Dedifferentiated amniotic fluid mesenchymal stem cell (primary cell): ENCODE data around the gene MEGF11.

Source experiments
- DNase-seq: peaks from one replicate; pipeline ENCODE4 v3.0.0-alpha.2; 2016; ENCODE audit errors: extremely low spot score

Gene MEGF11

DNA sequence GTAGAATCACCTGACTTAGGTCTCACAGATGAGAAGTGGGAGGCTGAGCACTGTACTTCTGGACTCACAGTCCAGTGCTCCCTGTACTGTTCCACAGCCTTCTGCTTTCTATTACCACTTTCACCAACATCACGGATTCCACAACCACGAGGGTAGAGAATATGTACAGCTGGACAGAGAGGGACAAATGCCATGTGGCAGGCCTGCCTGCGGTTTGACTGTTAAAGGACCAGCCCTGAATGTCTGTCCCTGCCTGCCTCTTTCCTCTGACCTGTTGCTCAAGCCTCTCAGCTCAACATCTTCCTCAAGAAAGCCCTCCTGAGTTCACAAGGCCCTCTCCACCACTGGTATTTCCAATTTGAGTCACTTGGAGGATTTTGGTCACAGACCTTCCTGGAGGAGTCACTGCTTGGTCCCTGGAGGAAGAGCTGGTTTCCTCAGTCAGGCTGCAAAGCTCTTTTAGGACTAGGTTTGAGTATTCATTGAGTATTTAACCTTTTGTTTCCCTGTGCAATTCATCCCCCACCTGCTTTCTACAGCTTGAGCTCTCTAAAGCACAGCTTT, 335.1 kb downstream of the MEGF11 start:
- DNase-seq: no peak

DNA sequence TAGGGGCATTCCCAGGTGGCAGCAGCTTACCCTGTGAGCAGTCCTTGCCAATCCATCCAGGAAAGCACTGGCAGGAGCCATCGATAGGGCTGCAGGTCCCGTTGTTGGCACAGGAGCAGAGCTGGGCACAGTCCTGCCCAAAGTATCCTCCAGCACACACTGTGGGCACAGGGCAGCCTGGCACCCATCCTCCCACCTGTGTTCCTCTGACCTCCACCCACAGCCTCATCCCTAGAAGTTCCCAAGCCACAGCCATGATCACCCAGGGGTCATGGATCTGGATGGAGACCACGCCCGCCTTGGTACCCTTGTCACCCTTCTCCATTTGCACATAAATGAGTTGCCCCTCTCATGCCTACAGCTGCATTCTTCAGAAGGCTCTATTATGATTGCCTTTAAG, 335.6 kb downstream of the MEGF11 start:
- no peak for DNase-seq

GRCh38 chr15:65917407-65917756, 336.2 kb downstream of the MEGF11 start:
- DNase-seq: no peak

GRCh38 chr15:65916664-65917406, 336.7 kb downstream of the MEGF11 start:
- peak; percentile 30 for DNase-seq

DNA sequence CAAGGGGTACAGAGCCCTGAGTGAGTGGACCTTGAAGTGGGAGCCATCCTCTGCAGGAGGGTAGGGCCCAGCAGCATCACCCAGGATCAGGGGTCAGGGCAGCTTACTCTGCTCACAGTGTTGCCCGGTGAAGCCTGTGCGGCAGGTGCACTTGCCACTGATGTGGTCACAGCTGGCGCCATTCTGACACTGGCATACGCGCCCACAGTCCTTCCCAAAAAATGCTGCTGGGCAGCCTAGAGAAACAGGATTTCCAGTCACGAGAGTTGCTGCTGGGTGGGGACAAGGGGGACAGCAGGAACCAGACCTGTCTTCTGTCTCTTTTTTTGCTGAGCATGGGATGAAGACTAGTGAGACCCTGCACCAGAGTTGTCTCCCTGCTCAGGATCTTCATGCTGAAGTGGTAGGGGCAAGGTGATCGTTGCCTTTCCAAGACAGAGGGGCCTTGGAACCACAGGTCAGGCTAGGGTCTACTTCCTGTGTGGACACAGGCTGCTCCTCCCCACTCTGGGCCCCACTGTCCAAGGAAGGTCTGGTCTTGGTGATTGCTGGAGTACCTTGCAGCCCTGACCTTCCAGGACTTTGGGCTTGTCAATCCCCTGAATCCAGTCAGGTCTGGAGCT, 337.4 kb downstream of the MEGF11 start:
- DNase-seq: no peak

DNA sequence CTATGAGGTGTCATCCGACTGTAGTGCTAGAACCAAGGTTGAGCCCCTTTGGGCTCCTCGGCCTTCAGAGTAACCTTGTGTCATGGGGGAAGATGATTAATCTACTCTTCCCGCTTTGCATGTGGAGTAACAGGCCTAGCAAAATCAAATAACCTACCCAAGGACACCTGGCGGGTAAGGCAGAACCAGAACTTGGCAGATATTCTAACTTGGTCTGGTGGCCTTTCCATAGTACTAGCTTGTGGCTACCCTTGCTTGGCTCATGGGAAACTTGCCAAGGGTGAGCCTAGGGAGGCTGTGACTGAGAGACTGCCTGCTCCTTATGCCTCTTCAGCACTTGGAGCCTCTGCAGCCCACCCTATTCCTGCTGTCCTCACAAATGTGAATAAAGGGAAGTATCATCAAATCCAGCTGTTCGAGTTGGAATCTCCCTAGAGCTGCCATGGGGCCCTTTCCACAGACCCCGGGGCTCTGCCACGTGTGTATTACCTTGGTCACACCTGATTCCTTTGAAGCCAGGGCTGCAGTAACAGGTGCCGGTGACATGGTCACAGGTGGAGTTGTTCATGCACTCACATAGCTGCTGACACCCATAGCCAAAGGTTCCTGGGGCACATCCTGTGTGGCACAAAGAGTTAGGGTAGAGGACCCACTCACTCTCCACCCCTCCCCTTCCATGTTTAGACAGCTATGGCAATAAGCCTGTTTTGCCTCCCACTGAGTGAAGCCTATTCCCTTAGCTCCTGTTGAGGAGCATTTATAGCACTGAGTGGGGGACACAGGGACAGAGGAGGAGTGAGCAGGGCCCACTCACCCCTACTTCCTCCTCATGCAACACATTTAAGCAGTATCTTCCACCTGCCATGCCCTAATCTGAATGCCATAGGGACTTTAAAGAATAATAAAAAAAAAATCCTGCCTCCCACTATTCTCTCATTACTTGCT, 338.3 kb downstream of the MEGF11 start:
- DNase-seq: no peak

- no peak for DNase-seq
Observed at GRCh38 chr15:65914386-65914785, 339.2 kb downstream of the MEGF11 start.

DNA sequence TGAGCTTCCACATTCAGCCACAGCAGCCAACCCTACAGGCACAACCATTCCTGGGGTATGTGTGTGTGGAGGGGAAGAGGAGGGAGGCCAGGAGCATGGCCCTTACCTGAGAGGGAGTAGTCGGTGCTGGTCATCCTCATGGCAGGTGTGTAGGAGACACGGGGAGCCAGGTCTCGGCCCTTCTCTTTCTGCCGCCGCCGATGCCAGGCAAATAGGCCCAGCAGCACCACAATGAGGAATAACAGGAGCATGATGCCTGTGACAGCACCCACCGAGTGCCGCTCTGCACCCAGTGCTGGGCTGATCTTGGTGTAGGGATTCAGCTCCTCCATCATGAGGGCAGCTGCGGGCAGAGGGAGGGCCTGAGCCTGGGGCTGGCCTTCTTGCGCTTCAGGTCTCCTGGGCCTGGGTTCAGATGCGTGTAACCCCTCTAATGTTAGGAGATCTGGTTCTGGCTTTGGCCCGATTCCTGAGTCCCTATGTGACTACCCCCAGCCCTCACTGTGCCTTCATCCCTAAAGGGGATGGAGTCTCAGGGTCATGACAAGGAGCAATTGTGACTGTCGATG, 339.8 kb downstream of the MEGF11 start:
- DNase-seq: no peak

DNA sequence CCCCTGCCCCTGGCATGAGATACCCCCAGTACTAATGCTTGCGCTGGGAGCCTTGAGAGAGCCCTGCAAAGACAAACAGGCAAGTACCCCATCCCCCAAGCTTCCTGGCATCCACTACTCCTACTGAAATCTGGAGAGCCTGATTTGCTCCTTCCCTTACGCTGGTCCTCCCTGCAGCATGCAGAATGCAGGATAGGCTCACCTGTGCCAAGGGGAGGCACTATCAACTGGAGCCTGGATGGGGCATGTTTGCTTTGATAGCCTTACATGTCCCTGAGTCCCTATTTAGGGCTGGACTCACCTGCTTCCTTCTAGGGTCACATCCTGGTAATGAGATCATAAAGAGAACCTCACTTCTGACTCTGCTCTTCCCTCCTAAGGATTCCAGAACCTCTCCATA, 341.3 kb downstream of the MEGF11 start:
- no peak for DNase-seq

DNA sequence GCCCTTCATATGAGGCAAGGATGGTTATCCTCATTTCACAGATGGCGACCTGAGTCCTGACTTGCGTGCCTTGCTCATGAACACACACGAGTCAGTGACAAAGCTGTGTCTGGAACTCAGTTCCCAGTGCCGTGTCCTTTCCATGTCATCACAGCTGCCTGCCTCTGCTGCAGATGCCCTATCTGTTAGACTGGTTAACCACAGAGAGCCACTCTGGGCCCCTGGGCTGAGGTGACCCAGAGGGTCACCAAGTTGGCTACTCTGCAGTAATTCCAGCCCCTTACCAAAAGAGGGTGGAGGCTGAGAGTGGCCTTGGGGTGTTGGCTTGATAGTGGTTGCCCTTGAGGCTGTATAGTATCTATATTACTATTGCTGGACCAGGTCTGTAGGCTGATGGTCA, 343.2 kb downstream of the MEGF11 start:
- DNase-seq: no peak

GRCh38 chr15:65909831-65910230, 343.7 kb downstream of the MEGF11 start:
- no peak for DNase-seq

DNA sequence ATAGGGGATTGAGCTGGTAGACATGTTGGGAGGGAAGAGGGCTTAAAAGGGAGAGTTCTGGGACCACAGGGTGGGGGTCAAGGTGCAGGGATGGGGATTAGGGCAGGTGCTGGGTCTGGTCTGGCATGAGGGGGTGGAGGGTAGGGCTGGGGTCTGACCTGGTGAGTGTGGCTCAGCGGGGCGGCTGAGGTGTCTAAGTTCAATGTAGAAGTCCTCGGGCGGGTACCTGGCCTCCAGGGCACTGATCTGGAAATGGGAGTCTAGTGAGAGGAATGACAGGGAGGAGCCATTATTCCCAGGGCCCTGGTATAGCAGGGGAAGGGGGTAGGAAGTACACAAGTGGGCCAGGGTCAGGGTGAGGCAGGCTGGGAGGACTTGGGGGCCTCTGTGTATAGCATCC, 344.7 kb downstream of the MEGF11 start:
- no peak for DNase-seq

DNA sequence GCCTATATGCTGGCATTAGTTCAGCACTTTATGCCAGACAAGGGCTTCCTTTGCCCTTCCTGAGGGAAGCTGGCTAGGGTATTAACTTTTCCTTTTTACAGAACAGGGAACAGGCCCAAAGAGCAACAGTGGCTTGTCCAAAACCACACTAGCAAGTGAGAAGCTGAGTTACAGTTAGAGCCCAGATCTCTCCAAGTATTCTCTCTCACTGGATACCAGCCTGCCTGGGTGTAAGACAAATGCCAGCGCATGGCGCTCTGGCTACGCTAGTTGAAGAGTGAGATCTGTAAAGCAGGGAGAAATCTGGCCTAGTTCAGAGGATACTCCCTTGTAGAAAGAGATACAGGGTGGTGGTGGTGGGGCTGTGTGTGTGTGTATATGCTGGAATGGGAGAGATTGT, 345.9 kb downstream of the MEGF11 start:
- no peak for DNase-seq

- DNase-seq: no peak
Observed at GRCh38 chr15:65906396-65906795, 347.2 kb downstream of the MEGF11 start.

- DNase-seq: no peak
Observed at GRCh38 chr15:65904301-65904700, 349.2 kb downstream of the MEGF11 start.

- DNase-seq: no peak
Observed at GRCh38 chr15:65903296-65904073, 350.1 kb downstream of the MEGF11 start.

DNA sequence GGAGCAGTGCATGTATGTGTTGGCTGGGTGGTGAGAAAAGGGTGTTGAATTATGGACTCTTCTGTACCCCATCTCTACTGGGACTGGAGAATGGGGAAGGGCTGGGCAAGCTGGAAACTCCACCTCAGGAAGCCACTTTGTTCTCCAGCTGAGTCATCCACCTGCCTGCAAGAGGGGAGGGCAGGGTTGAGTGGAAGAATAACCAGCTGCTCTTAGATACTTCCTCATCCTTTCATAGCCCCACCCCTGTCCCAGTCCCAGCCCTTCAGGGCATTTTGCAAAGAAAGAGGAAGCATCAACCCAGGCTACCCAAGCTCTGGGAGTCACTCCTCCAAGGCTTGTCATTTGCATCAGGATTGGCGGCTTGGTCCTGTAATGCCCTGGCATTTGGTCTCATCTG, 351.2 kb downstream of the MEGF11 start:
- no peak for DNase-seq

DNA sequence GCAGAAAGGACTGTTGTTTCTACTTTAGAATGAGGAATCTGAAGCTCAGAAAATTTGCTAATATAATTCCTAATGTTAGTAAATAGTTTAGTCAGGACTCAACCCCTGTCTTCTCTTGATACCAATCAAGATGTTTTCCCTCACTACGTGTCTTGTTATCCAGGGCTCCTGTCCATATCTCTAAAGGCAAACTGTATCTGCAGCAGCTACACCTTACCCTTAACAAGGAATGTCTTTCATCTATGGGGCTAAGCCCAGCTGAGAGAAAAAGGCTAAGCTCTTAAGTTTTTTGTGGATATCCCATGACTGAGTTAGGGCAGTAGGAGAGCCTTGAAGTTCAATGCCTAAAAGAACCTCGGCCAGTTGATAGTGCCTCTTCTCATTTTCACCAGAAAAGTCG, 351.7 kb downstream of the MEGF11 start:
- no peak for DNase-seq

DNA sequence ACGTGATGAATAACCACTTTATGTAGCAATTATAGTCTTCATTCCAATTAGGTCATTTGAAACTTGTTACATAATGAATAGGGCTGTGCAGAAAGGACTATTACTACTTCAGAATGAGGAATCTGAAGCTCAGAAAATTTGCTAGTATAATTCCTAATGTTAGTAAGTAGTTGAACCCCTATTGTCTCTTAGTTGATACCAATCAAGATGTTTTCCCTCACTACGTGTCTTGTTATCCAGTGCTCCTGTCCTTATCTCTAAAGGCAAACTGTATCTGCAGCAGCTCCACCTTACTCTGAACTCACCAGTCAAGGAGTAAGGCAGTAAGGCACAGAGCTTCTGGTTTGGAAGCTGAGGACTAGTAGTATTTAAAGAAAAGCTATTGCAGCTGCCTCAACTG, 352.2 kb downstream of the MEGF11 start:
- no peak for DNase-seq

- no peak for DNase-seq
Observed at GRCh38 chr15:65900488-65900887, 353.1 kb downstream of the MEGF11 start.

GRCh38 chr15:65896236-65896635, 357.3 kb downstream of the MEGF11 start:
- DNase-seq: no peak
